GM12878 (cell line): ENCODE data around the gene ANO3. TPM values are rescaled to one million over a fixed set of nuclear protein-coding genes. Genes with fewer than 3 reads are reported as not detected.
A peak's percentile ranks its signal among the peaks of the same experiment; 100 is the strongest.

Experiments
- ATAC-seq: fragments of 200-7000 bp; cut with Tn5 transposase; 3 replicates; pipeline ENCODE4 v1.9.1; 2020; ENCODE audit warnings: mild to moderate bottlenecking, moderate library complexity
- BruUV-seq: library from RNA; stranded (reverse); fragments of 400-500 nt; replicated peaks from 2 replicates; lab custom pipeline; 2021; lab: Mats Ljungman, UMichigan
- CTCF ChIA-PET: fragments of 300-600 bp; sonication (Branson Sonifier 250); formaldehyde crosslinking; extraction: SDS; loops from one replicate; lab custom pipeline; 2021; ENCODE audit warnings: inconsistent platforms; lab: Yijun Ruan, JAX
- POLR2A ChIA-PET: fragments of 350-600 bp; formaldehyde crosslinking; extraction: SDS; loops from one replicate; lab custom pipeline; 2021; ENCODE audit warnings: inconsistent platforms; lab: Charles Lee
- RAD21 ChIA-PET: fragments of 300-600 bp; sonication (Branson Sonifier 250); formaldehyde crosslinking; loops from one replicate; lab custom pipeline; 2023; ENCODE audit warnings: antibody characterized with exemption; ENCODE audit not compliant: unreplicated experiment; lab: Charles Lee
- SMC1A ChIA-PET: fragments of 300-600 bp; sonication (Branson Sonifier 250); formaldehyde crosslinking; loops from one replicate; lab custom pipeline; 2023; ENCODE audit not compliant: unreplicated experiment, uncharacterized antibody; lab: Charles Lee
- DNase-seq: peaks from one replicate; pipeline ENCODE4 v3.0.0-alpha.2; 2011; ENCODE audit warnings: low read depth, low spot score
- FAIRE-seq: peaks from 3 replicates; lab custom pipeline; 2011; peaks lifted over from hg19 to GRCh38; lab: Jason Lieb, UNC
- H2AFZ ChIP-seq: 2 replicates; pipeline ENCODE4 v1.6.0; 2011; ENCODE audit warnings: low read depth, low read length, control low read depth; ENCODE audit not compliant: control insufficient read depth
- H3K27ac ChIP-seq: 2 replicates; pipeline ENCODE4 v1.5.1; 2011; ENCODE audit warnings: control low read depth; ENCODE audit not compliant: control insufficient read depth, insufficient read depth
- H3K27me3 ChIP-seq, 2 experiments: replicated peaks in 1 of 2; 2 replicates each; pipeline versions ENCODE4 v1.6.0 to v1.6.1; 2011; ENCODE audit warnings: low read length in 1 of 2; ENCODE audit not compliant: control insufficient read depth in 2 of 2, insufficient read depth in 2 of 2
- H3K36me3 ChIP-seq, 2 experiments: 2 replicates each; pipeline ENCODE4 v1.5.1; 2011; ENCODE audit warnings: low read length in 1 of 2; ENCODE audit not compliant: control insufficient read depth in 2 of 2, insufficient read depth in 2 of 2
- H3K4me1 ChIP-seq: 2 replicates; pipeline ENCODE4 v1.6.1; 2011; ENCODE audit warnings: mild to moderate bottlenecking, low read length, moderate library complexity, mixed read lengths; ENCODE audit not compliant: control insufficient read depth, insufficient read depth
- H3K4me2 ChIP-seq: 2 replicates; pipeline ENCODE4 v1.6.0; 2011; ENCODE audit warnings: control low read depth; ENCODE audit not compliant: control insufficient read depth, insufficient read depth
- H3K4me3 ChIP-seq: fragments of 200-600 bp; sonication (generic); 2 replicates; pipeline ENCODE4 v1.5.1; 2016
- H3K79me2 ChIP-seq: 2 replicates; pipeline ENCODE4 v1.6.0; 2011; ENCODE audit warnings: low read length; ENCODE audit not compliant: control insufficient read depth, insufficient read depth
- H3K9ac ChIP-seq: 2 replicates; pipeline ENCODE4 v1.8.0; 2011; ENCODE audit warnings: low read length, control low read depth, mixed read lengths; ENCODE audit not compliant: control insufficient read depth, insufficient read depth
- H3K9me3 ChIP-seq: replicated peaks from 3 replicates; pipeline ENCODE4 v1.5.1; 2011; ENCODE audit warnings: mild to moderate bottlenecking, low read length; ENCODE audit not compliant: control insufficient read depth, insufficient read depth
- H4K20me1 ChIP-seq: 2 replicates; pipeline ENCODE4 v1.6.0; 2011; ENCODE audit not compliant: control insufficient read depth, insufficient read depth
- BRCA1 ChIP-seq: IDR thresholded peaks from 2 replicates; pipeline ENCODE4 v1.6.1; 2011; ENCODE audit warnings: low read depth, low read length, improper control_type of control experiment
- CBX3 ChIP-seq: fragments of 200-600 bp; sonication (generic); IDR thresholded peaks from 2 replicates; pipeline ENCODE4 v1.6.1; 2016; ENCODE audit warnings: low read depth, borderline replicate concordance
- DPF2 ChIP-seq: fragments of 450-650 bp; IDR thresholded peaks from 2 replicates; pipeline ENCODE4 v1.6.1; 2017; ENCODE audit warnings: mild to moderate bottlenecking
- E2F4 ChIP-seq: IDR thresholded peaks from 2 replicates; pipeline ENCODE4 v1.6.1; 2012; ENCODE audit warnings: low read depth, low read length, improper control_type of control experiment
- MEF2A ChIP-seq: IDR thresholded peaks from 2 replicates; pipeline ENCODE4 v1.6.1; 2011; ENCODE audit warnings: low read depth, mild to moderate bottlenecking, low read length, moderate library complexity; ENCODE audit not compliant: insufficient read depth
- MEF2B ChIP-seq: fragments of 450-650 bp; IDR thresholded peaks from 2 replicates; pipeline ENCODE4 v1.6.1; 2018; ENCODE audit warnings: mild to moderate bottlenecking, moderate library complexity; ENCODE audit not compliant: partially characterized antibody, poor library complexity, severe bottlenecking
- RB1 ChIP-seq: fragments of 450-650 bp; formaldehyde crosslinking; IDR thresholded peaks from 2 replicates; pipeline ENCODE4 v1.6.1; 2017; ENCODE audit warnings: mild to moderate bottlenecking, borderline replicate concordance
- RCOR1 ChIP-seq: conservative IDR thresholded peaks from 2 replicates; pipeline ENCODE4 v1.6.1; 2012; ENCODE audit warnings: low read depth, low read length, improper control_type of control experiment
- SUZ12 ChIP-seq: fragments of 200-600 bp; sonication (generic); IDR thresholded peaks from one replicate; pipeline ENCODE4 v1.6.1; 2018; ENCODE audit warnings: antibody characterized with exemption, mild to moderate bottlenecking; ENCODE audit not compliant: unreplicated experiment
- TCF7 ChIP-seq: IDR thresholded peaks from 2 replicates; pipeline ENCODE4 v1.6.1; 2014; ENCODE audit warnings: antibody characterized with exemption, borderline replicate concordance
- ZBTB33 ChIP-seq: fragments of 450-650 bp; IDR thresholded peaks from 2 replicates; pipeline ENCODE4 v1.6.1; 2017; ENCODE audit warnings: mild to moderate bottlenecking
- ZNF207 ChIP-seq: fragments of 450-650 bp; IDR thresholded peaks from 2 replicates; pipeline ENCODE4 v1.6.1; 2014; ENCODE audit warnings: antibody characterized with exemption, mild to moderate bottlenecking, borderline replicate concordance
- ZNF24 ChIP-seq: fragments of 450-650 bp; IDR thresholded peaks from 2 replicates; pipeline ENCODE4 v1.6.1; 2017; ENCODE audit warnings: antibody characterized with exemption, mild to moderate bottlenecking
- ZNF687 ChIP-seq: fragments of 450-650 bp; IDR thresholded peaks from 2 replicates; pipeline ENCODE4 v1.6.1; 2017; ENCODE audit warnings: mild to moderate bottlenecking, moderate library complexity
- WGBS: methylation state at CpG from one replicate; pipeline ENCODE4 v1.1.6; 2016; ENCODE audit warnings: low lambda C conversion rate; ENCODE audit not compliant: insufficient replicate concordance, insufficient coverage; ENCODE audit errors: missing lambda C conversion rate; 5-methylcytosine and 5-hydroxymethylcytosine counted together
- in situ Hi-C: fragments of 300-500 bp; cut with MboI; formaldehyde crosslinking; loops from 9 replicates; pipeline ENCODE4 v1.14.3; 2018; ENCODE audit warnings: mixed read lengths
- intact Hi-C: fragments of 100-400 bp; cut with micrococcal nuclease; formaldehyde crosslinking; loops from one replicate; pipeline ENCODE4 v1.14.2; 2022; ENCODE audit not compliant: unreplicated experiment
- polyA plus RNA-seq, 11 experiments: library from polyadenylated mRNA; depleted of rRNA in 4 of 11; unstranded in 6 of 11; stranded (reverse) in 5 of 11; fragments of >200 nt; fragmentation: Nextera tagmentation in 4 of 11; fragmentation: Illumina TruSeq in 1 of 11; extraction: Ambion mirVana in 4 of 11; extraction: Trizol in 1 of 11; gene quantifications; 1 replicate in 1 of 11; 2 replicates in 10 of 11; pipeline versions ENCODE4 v1.2.1 to v1.2.3, GENCODE V29; 2011 to 2016; ENCODE audit warnings: inconsistent platforms in 2 of 11, missing spikeins in 2 of 11, low read depth in 1 of 11
- total RNA-seq, 4 experiments: library from RNA; depleted of rRNA in 3 of 4; stranded (reverse); fragments of >200 nt in 3 of 4; fragmentation: Illumina TruSeq in 1 of 4; extraction: Trizol in 1 of 4; gene quantifications; 2 replicates each; pipeline versions ENCODE4 v1.2.1 to v1.2.3, GENCODE V29; 2013 to 2021

The ANO3 gene
- total and polyA plus RNA-seq, 10 of the 15 experiments (the other 5 are each of a cell fraction or from before 2014, with no cell fraction given) = 0.13 to 5.9 (median 0.44) TPM

GRCh38 chr11:26283852-26284408 lies 48.0 kb upstream of the ANO3 start:
- Histone ChIP-seq H3K27ac (no peak overlapping the region), H2AFZ (peak overlapping the region; percentile 34; the same call in 1 of the 2 replicates), H4K20me1 (no peaks in the 10 kb centered on the region), H3K36me3 (no peaks in the 10 kb centered on the region), H3K27me3 (no peaks in the 10 kb centered on the region), H3K79me2 (no peaks in the 10 kb centered on the region), H3K4me2 (no peak overlapping the region), H3K4me3 (no peak overlapping the region), H3K9me3 (no peaks in the 10 kb centered on the region), H3K4me1 (no peaks in the 10 kb centered on the region), H3K9ac (no peak overlapping the region)
- peak; percentile 17 for ATAC-seq
- ChIA-PET CTCF (interaction anchor here (0.6 to 2.1 kb wide), 33 partner anchors 9 to 1212 kb away, joined by 3 to 27 read pairs (median 4); no protein-coding TSS in a partner anchor), SMC1A (interaction anchor here (0.9 to 2.0 kb wide), 4 partner anchors 14 to 874 kb away, joined by 3 to 13 read pairs (median 3); no protein-coding TSS in a partner anchor), RAD21 (interaction anchor here (0.9 to 2.5 kb wide), 4 partner anchors 15 to 875 kb away, joined by 3 to 19 read pairs (median 4); no protein-coding TSS in a partner anchor), POLR2A (no interaction called here)
- FAIRE-seq = no peak
- DNase-seq = no peak
- 36% methylated on average over 6 of the region's 6 CpGs for WGBS
- TF ChIP-seq MEF2A = no peak
- no peak for TF ChIP-seq RCOR1
- TF ChIP-seq CBX3 = no peak
- TF ChIP-seq ZBTB33 = no peak
- TF ChIP-seq SUZ12 = no peak
- no peak for TF ChIP-seq MEF2B
- TF ChIP-seq ZNF687 = no peak
- no peak for TF ChIP-seq TCF7
- no peak for TF ChIP-seq ZNF24
- TF ChIP-seq E2F4 = no peak
- TF ChIP-seq DPF2 = no peak
- no peak for TF ChIP-seq ZNF207
- no peak for TF ChIP-seq BRCA1
- TF ChIP-seq RB1 = no peak
- in situ Hi-C loops (no loop called here), intact Hi-C loops (loop anchor here (10.0 kb wide), 1 partner anchor 1201 kb away; no protein-coding TSS in a partner anchor)
- BruUV-seq = no TSS peak
